Thyroid gland (tissue), 4 donors: ENCODE measurements around the gene AMDHD2. TPM values are rescaled to one million over a fixed set of nuclear protein-coding genes. Genes with fewer than 3 reads are reported as not detected.

Experiments used
- DNase-seq, 2 donors: peaks; one replicate each; pipeline ENCODE4 v3.0.0-alpha.2; 2019
- H3K27ac ChIP-seq, 3 donors: fragments of 200-600 bp; sonication (generic); 1 replicate in 2 of 3; 2 replicates in 1 of 3; pipeline ENCODE4 v1.5.1; 2016 to 2019; ENCODE audit warnings: mild to moderate bottlenecking in 1 of 3, moderate library complexity in 1 of 3
- H3K27me3 ChIP-seq: fragments of 200-600 bp; sonication (generic); one replicate; pipeline ENCODE4 v1.5.1; 2019
- H3K36me3 ChIP-seq, 2 donors: fragments of 200-600 bp; sonication (generic); one replicate each; pipeline ENCODE4 v1.5.1; 2016 to 2019
- H3K4me1 ChIP-seq, 2 donors: fragments of 200-600 bp; sonication (generic); one replicate each; pipeline ENCODE4 v1.5.1; 2017 to 2019
- H3K4me3 ChIP-seq, 3 donors: fragments of 200-600 bp; sonication (generic); replicated peaks in 1 of 3; 1 replicate in 2 of 3; 2 replicates in 1 of 3; pipeline ENCODE4 v1.5.1; 2016; ENCODE audit warnings: mild to moderate bottlenecking in 1 of 3
- H3K9me3 ChIP-seq: fragments of 200-600 bp; sonication (generic); one replicate; pipeline ENCODE4 v1.5.1; 2017
- POLR2A ChIP-seq, 2 donors: fragments of 450-650 bp; IDR thresholded peaks; one replicate each; pipeline ENCODE4 v1.6.1; 2017; ENCODE audit warnings: antibody characterized with exemption in 2 of 2, mild to moderate bottlenecking in 2 of 2, moderate library complexity in 1 of 2
- WGBS, 2 donors: methylation state at CpG; one replicate each; pipeline ENCODE4 v1.1.5; 2017; 5-methylcytosine and 5-hydroxymethylcytosine counted together
- intact Hi-C: fragments of 100-400 bp; cut with DNase I; formaldehyde crosslinking; loops from one replicate; pipeline ENCODE4 v1.15.1; 2023
- total RNA-seq, 4 donors: library from RNA; depleted of rRNA; stranded (reverse); fragments of >200 nt; gene quantifications; one replicate each; pipeline ENCODE4 v1.2.3, GENCODE V29; 2016
- TF ChIP-seq, protein P1 (sequence below), 6 experiments: fragments of 200-600 bp in 3 of 6; fragments of 450-650 bp in 3 of 6; sonication (generic) in 3 of 6; IDR thresholded peaks; one replicate each; pipeline ENCODE4 v1.5.1; 2016 to 2019; ENCODE audit warnings: antibody characterized with exemption in 6 of 6, mild to moderate bottlenecking in 2 of 6, inconsistent platforms in 1 of 6, moderate library complexity in 1 of 6

AMDHD2 gene
- total RNA-seq, 4 donors from 2014 or later = 32.6 to 43.5 (median 37.9) TPM

- intact Hi-C loops = no loop called here
- no peaks in the 10 kb centered on the region for H3K27me3 ChIP-seq
These were observed 33.3 kb upstream of the AMDHD2 start for GRCh38 chr16:2486645-2487516.

GRCh38 chr16:2487517-2487842 lies 32.7 kb upstream of the AMDHD2 start:
- intact Hi-C loops = no loop called here
- Histone ChIP-seq H3K9me3 (no peaks in the 10 kb centered on the region), H3K36me3 (no peaks in the 10 kb centered on the region), H3K27me3 (no peaks in the 10 kb centered on the region), H3K4me1 (peaks cover 43 to 71% of the 10 kb centered on the region in 2 donors), H3K4me3 (no peak overlapping the region), H3K27ac (peak overlapping the region; percentile 29 to 71 (median 50))
- WGBS, 2 donors = 62 to 75% methylated on average over 5 to 8 of the region's 8 CpGs
- DNase-seq = no peak
- TF ChIP-seq, protein P1, sequence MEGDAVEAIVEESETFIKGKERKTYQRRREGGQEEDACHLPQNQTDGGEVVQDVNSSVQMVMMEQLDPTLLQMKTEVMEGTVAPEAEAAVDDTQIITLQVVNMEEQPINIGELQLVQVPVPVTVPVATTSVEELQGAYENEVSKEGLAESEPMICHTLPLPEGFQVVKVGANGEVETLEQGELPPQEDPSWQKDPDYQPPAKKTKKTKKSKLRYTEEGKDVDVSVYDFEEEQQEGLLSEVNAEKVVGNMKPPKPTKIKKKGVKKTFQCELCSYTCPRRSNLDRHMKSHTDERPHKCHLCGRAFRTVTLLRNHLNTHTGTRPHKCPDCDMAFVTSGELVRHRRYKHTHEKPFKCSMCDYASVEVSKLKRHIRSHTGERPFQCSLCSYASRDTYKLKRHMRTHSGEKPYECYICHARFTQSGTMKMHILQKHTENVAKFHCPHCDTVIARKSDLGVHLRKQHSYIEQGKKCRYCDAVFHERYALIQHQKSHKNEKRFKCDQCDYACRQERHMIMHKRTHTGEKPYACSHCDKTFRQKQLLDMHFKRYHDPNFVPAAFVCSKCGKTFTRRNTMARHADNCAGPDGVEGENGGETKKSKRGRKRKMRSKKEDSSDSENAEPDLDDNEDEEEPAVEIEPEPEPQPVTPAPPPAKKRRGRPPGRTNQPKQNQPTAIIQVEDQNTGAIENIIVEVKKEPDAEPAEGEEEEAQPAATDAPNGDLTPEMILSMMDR (IDR thresholded peaks at IDR 0.05) = no peak
- TF ChIP-seq POLR2A (IDR thresholded peaks at IDR 0.05) = no peak

More at GRCh38 chr16:2486645-2487516, 33.3 kb upstream of the AMDHD2 start:
- 55 to 58% methylated on average over 27 to 29 of the region's 29 CpGs for WGBS, 2 donors
- Histone ChIP-seq H3K4me3 (no peak overlapping the region), H3K36me3 (no peaks in the 10 kb centered on the region), H3K9me3 (no peaks in the 10 kb centered on the region), H3K27ac (peak overlapping the region; percentile 29 to 71 (median 50)), H3K4me1 (peaks cover 43 to 71% of the 10 kb centered on the region in 2 donors)
- TF ChIP-seq, protein P1 (IDR thresholded peaks at IDR 0.05) = peak in 4 of 6 experiments; percentile 55 to 76 (median 65)
- peak in 1 of 2 donors; percentile 16 for TF ChIP-seq POLR2A (IDR thresholded peaks at IDR 0.05)
- peak; percentile 91 to 93 for DNase-seq

DNA sequence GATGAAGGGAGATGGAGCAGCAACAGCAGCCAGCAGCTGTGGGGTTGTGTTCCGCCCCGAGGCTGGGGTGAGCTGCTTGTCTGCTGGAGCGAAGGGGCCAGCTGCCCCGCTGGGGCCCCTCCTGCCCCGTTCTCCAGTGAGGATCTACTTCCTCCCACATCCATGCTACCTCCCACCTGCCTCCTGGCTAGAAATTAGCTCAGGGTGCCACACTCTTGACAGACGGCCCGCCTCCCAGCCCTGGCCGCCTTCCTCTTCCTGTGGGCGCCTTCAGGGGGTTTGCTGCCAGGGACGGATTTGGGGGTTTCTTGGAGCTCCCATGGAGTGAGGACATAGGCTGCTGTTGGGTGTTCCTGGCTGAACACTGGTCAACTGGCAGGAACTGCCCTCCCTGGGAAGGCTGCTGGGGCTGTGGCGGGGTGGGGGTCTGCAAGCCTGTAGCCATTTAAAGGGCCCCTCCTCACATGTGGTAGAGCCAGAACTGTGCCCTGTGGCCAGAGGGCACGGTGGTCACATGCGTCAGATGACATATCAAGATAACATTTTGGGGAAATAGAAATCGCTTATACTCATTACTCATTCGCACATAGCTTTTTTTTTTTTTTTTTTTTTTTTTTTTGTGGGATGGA lies 32.2 kb upstream of the AMDHD2 start:
- Histone ChIP-seq H3K27me3 (no peaks in the 10 kb centered on the region), H3K9me3 (no peaks in the 10 kb centered on the region), H3K4me1 (peaks cover 38 to 70% of the 10 kb centered on the region in 2 donors), H3K27ac (peak overlapping the region in 1 of 3 donors; percentile 71), H3K36me3 (no peaks in the 10 kb centered on the region), H3K4me3 (no peak overlapping the region)
- intact Hi-C loops = no loop called here
- no peak for DNase-seq
- TF ChIP-seq, protein P1 (IDR thresholded peaks at IDR 0.05) = no peak
- WGBS, 2 donors = 89% methylated on average over 9 to 12 of the region's 15 CpGs

- 93 to 94% methylated on average over 13 to 16 of the region's 16 CpGs for WGBS, 2 donors
- H3K27me3 ChIP-seq = no peaks in the 10 kb centered on the region
- no peak for DNase-seq
- H3K36me3 ChIP-seq = no peaks in the 10 kb centered on the region
- no peak overlapping the region for H3K4me3 ChIP-seq
- intact Hi-C loops = no loop called here
- H3K9me3 ChIP-seq = no peaks in the 10 kb centered on the region
- peaks cover 37 to 70% of the 10 kb centered on the region in 2 donors for H3K4me1 ChIP-seq
- TF ChIP-seq, protein P1 (IDR thresholded peaks at IDR 0.05) = no peak
- no peak for TF ChIP-seq POLR2A (IDR thresholded peaks at IDR 0.05)
- peak overlapping the region in 1 of 3 donors; percentile 61 for H3K27ac ChIP-seq
These were observed 30.6 kb upstream of the AMDHD2 start for GRCh38 chr16:2489581-2489980.
